ENCODE data around the gene RSAD2.

RSAD2 gene

GRCh38 chr2:6932206-6932605 lies 54.6 kb downstream of the RSAD2 start:
- Histone ChIP-seq H3K4me2 (ENCODE audit: low read depth, low read length) (no peak overlapping the region), H3K9me2 (replicated peaks; ENCODE audit: insufficient read depth, low read length) (no peaks in the 10 kb centered on the region), H3K4me1 (ENCODE audit: low read length) (no peaks in the 10 kb centered on the region), H4K20me1 (ENCODE audit: insufficient read depth, low read length) (no peaks in the 10 kb centered on the region), H3K27ac (ENCODE audit: low read length) (no peak overlapping the region), H3K27me3 (replicated peaks; ENCODE audit: insufficient read depth, low read length) (no peaks in the 10 kb centered on the region), H3F3A (ENCODE audit: insufficient read depth, low read length) (no peaks in the 10 kb centered on the region), H3K79me2 (ENCODE audit: low read length) (no peaks in the 10 kb centered on the region), H2AFZ (ENCODE audit: low read length) (no peak overlapping the region), H3K4me3 (ENCODE audit: low read length) (no peak overlapping the region), H3K9me3 (replicated peaks; ENCODE audit: insufficient read depth, low read length) (no peaks in the 10 kb centered on the region), H3K9ac (ENCODE audit: low read length) (no peak overlapping the region), H3K36me3 (replicated peaks; ENCODE audit: insufficient read depth, low read length) (no peaks in the 10 kb centered on the region)
- DNase-seq, result no peak
- TF ChIP-seq, protein P1, sequence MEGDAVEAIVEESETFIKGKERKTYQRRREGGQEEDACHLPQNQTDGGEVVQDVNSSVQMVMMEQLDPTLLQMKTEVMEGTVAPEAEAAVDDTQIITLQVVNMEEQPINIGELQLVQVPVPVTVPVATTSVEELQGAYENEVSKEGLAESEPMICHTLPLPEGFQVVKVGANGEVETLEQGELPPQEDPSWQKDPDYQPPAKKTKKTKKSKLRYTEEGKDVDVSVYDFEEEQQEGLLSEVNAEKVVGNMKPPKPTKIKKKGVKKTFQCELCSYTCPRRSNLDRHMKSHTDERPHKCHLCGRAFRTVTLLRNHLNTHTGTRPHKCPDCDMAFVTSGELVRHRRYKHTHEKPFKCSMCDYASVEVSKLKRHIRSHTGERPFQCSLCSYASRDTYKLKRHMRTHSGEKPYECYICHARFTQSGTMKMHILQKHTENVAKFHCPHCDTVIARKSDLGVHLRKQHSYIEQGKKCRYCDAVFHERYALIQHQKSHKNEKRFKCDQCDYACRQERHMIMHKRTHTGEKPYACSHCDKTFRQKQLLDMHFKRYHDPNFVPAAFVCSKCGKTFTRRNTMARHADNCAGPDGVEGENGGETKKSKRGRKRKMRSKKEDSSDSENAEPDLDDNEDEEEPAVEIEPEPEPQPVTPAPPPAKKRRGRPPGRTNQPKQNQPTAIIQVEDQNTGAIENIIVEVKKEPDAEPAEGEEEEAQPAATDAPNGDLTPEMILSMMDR (IDR thresholded peaks at IDR 0.05; ENCODE audit: low read length), result no peak
- TF ChIP-seq EZH2phosphoT487 (IDR thresholded peaks at IDR 0.05; ENCODE audit: low read length), result no peak
- no peak for TF ChIP-seq EZH2 (optimal IDR thresholded peaks at IDR 0.05; ENCODE audit: low read depth, low read length)

GRCh38 chr2:6932828-6933227 lies 55.3 kb downstream of the RSAD2 start:
- no peak for DNase-seq
- H3K4me1 ChIP-seq (ENCODE audit: low read length), result no peaks in the 10 kb centered on the region
- no peaks in the 10 kb centered on the region for H3K27me3 ChIP-seq (replicated peaks; ENCODE audit: insufficient read depth, low read length)
- H3K9me2 ChIP-seq (replicated peaks; ENCODE audit: insufficient read depth, low read length), result no peaks in the 10 kb centered on the region
- no peaks in the 10 kb centered on the region for H3F3A ChIP-seq (ENCODE audit: insufficient read depth, low read length)
- H3K9ac ChIP-seq (ENCODE audit: low read length), result no peak overlapping the region
- no peak overlapping the region for H3K27ac ChIP-seq (ENCODE audit: low read length)
- H2AFZ ChIP-seq (ENCODE audit: low read length), result no peak overlapping the region
- H3K9me3 ChIP-seq (replicated peaks; ENCODE audit: insufficient read depth, low read length), result no peaks in the 10 kb centered on the region
- H3K4me2 ChIP-seq (ENCODE audit: low read depth, low read length), result no peak overlapping the region
- no peaks in the 10 kb centered on the region for H4K20me1 ChIP-seq (ENCODE audit: insufficient read depth, low read length)
- H3K79me2 ChIP-seq (ENCODE audit: low read length), result no peaks in the 10 kb centered on the region
- H3K36me3 ChIP-seq (replicated peaks; ENCODE audit: insufficient read depth, low read length), result no peaks in the 10 kb centered on the region
- no peak overlapping the region for H3K4me3 ChIP-seq (ENCODE audit: low read length)
- TF ChIP-seq, protein P1 (IDR thresholded peaks at IDR 0.05; ENCODE audit: low read length), result no peak
- TF ChIP-seq EZH2phosphoT487 (IDR thresholded peaks at IDR 0.05; ENCODE audit: low read length) (no peak), EZH2 (optimal IDR thresholded peaks at IDR 0.05; ENCODE audit: low read depth, low read length) (no peak)

- Histone ChIP-seq H4K20me1 (ENCODE audit: insufficient read depth, low read length) (no peaks in the 10 kb centered on the region), H3K9ac (ENCODE audit: low read length) (no peak overlapping the region), H3K4me1 (ENCODE audit: low read length) (no peaks in the 10 kb centered on the region), H3F3A (ENCODE audit: insufficient read depth, low read length) (no peaks in the 10 kb centered on the region), H3K27ac (ENCODE audit: low read length) (no peak overlapping the region), H3K9me2 (replicated peaks; ENCODE audit: insufficient read depth, low read length) (no peaks in the 10 kb centered on the region), H3K9me3 (replicated peaks; ENCODE audit: insufficient read depth, low read length) (no peaks in the 10 kb centered on the region), H2AFZ (ENCODE audit: low read length) (no peak overlapping the region), H3K27me3 (replicated peaks; ENCODE audit: insufficient read depth, low read length) (no peaks in the 10 kb centered on the region), H3K4me3 (ENCODE audit: low read length) (no peak overlapping the region), H3K79me2 (ENCODE audit: low read length) (no peaks in the 10 kb centered on the region), H3K36me3 (replicated peaks; ENCODE audit: insufficient read depth, low read length) (no peaks in the 10 kb centered on the region), H3K4me2 (ENCODE audit: low read depth, low read length) (no peak overlapping the region)
- TF ChIP-seq EZH2phosphoT487 (IDR thresholded peaks at IDR 0.05; ENCODE audit: low read length) (no peak), EZH2 (optimal IDR thresholded peaks at IDR 0.05; ENCODE audit: low read depth, low read length) (no peak)
- TF ChIP-seq, protein P1 (IDR thresholded peaks at IDR 0.05; ENCODE audit: low read length), result no peak
- DNase-seq, result no peak
Observed at GRCh38 chr2:6933911-6934310, 56.3 kb downstream of the RSAD2 start.

All from MM.1S (cell line).